Breast epithelium (tissue), 3 donors: ENCODE data around the gene MMAA.

Experiments used
- CTCF ChIP-seq, 3 donors: fragments of 450-650 bp; IDR thresholded peaks; one replicate each; pipeline ENCODE4 v1.5.1; 2016 to 2017; ENCODE audit warnings: antibody characterized with exemption in 3 of 3, mild to moderate bottlenecking in 3 of 3, moderate library complexity in 3 of 3
- POLR2A ChIP-seq: fragments of 450-650 bp; IDR thresholded peaks from one replicate; pipeline ENCODE4 v1.6.1; 2016; ENCODE audit warnings: antibody characterized with exemption, mild to moderate bottlenecking, moderate library complexity
- POLR2AphosphoS5 ChIP-seq, 3 donors: sonication (generic); formaldehyde crosslinking; IDR thresholded peaks; one replicate each; pipeline ENCODE4 v1.6.1; 2017; ENCODE audit warnings: antibody characterized with exemption in 3 of 3

- no peak for TF ChIP-seq CTCF (IDR thresholded peaks at IDR 0.05)
- TF ChIP-seq POLR2A, result no peak
- no peak for TF ChIP-seq POLR2AphosphoS5 (IDR thresholded peaks at IDR 0.05)
These were observed 62.8 kb downstream of the MMAA start for GRCh38 chr4:145681956-145682355.
